HG03108 (cell line): ENCODE measurements around the gene AGRN.

Experiments
- ATAC-seq: cut with Tn5 transposase; IDR thresholded peaks from one replicate; pipeline ENCODE4 v1.9.1; 2021; ENCODE audit warnings: moderate library complexity; ENCODE audit not compliant: unreplicated experiment

AGRN gene

GRCh38 chr1:1033731-1034438 lies 14.0 kb downstream of the AGRN start:
- ATAC-seq = no peak

DNA sequence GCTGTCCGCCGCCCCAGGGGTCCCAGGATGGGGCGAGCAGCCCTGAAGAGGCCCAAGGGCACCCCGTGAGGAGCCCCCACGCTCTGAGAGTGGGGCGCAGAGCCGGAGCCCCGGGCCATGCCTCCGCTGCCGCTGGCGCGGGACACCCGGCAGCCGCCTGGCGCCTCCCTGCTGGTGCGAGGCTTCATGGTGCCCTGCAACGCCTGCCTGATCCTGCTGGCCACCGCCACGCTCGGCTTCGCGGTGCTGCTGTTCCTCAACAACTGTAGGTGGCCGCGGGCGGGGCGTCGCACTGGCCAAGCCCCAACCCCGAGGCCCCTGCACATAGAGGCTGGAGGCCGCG lies 14.5 kb downstream of the AGRN start:
- no peak for ATAC-seq

GRCh38 chr1:1035291-1035943 lies 15.5 kb downstream of the AGRN start:
- ATAC-seq = no peak

DNA sequence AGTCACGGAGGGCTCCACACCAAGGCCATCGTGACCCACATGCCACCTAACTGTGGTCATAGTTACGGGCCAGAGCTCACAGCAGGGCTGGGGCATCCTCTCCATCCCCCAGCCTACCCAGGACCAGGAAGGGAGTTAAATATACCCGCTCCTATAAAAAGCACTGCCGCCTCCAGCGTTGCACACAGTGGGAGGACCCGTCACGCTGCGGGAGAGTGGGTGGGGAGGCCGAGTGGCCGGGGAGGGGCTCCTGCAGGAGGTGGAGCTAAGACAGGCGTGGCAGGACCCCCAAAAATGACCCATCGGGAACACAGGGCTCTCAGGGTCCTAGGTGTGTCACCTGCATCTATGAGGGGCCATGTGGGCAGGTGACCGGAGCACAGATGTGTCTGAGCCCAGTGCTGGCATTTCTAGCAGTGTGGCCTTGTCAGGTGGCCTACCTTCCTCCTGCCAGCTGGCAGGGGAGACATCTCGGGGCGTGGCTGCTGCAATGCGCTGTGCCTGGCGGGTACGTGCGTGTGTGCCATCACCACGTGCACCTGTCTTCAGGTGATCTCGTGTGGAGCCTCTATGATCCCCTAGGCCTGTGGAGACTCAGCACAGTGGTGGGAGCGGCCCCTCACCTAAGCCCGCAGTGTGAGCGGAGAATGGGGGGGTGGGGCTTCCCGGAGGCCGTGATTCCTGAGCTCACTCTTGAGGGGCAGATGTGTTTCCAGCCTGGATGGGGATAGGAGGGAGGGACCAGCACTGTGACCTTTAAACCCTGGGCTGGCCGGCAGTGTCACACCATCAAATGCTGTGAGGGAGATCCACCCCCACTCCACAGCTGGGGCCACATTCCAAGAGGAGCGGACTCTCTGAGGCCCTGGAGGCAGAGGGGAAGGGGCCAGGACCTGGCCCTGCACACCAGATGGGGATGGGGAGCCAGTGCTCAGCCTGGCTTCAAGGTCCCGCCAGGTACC lies 17.7 kb downstream of the AGRN start:
- ATAC-seq = no peak

GRCh38 chr1:1038694-1039093 lies 18.8 kb downstream of the AGRN start:
- peak; percentile 45 for ATAC-seq

- ATAC-seq = no peak
Measured at GRCh38 chr1:1039145-1039910, 19.4 kb downstream of the AGRN start.

GRCh38 chr1:1040004-1040991 lies 20.4 kb downstream of the AGRN start:
- peak; percentile 33 for ATAC-seq

DNA sequence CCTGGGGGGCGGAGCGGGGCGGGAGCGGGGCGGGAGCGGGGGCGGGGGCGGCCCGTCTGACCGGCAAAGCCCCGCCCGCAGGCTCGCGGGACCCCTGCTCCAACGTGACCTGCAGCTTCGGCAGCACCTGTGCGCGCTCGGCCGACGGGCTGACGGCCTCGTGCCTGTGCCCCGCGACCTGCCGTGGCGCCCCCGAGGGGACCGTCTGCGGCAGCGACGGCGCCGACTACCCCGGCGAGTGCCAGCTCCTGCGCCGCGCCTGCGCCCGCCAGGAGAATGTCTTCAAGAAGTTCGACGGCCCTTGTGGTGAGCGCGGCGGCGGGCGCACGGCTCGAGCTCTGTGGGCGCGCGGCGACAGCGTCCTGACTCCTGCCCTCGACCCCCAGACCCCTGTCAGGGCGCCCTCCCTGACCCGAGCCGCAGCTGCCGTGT lies 21.2 kb downstream of the AGRN start:
- ATAC-seq = no peak

- no peak for ATAC-seq
Measured at GRCh38 chr1:1041873-1042272, 22.0 kb downstream of the AGRN start.

- no peak for ATAC-seq
Measured at GRCh38 chr1:1042835-1043234, 22.9 kb downstream of the AGRN start.

GRCh38 chr1:1043411-1043810 lies 23.5 kb downstream of the AGRN start:
- no peak for ATAC-seq

DNA sequence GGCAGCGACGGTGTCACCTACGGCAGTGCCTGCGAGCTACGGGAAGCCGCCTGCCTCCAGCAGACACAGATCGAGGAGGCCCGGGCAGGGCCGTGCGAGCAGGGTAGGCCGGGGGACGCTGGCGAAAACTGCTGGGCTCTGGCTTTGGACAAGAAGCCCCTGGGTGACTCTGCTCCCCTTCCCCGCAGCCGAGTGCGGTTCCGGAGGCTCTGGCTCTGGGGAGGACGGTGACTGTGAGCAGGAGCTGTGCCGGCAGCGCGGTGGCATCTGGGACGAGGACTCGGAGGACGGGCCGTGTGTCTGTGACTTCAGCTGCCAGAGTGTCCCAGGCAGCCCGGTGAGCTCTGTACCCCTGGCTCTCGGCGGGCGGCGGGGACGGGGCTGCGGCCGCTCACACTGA lies 24.0 kb downstream of the AGRN start:
- no peak for ATAC-seq

GRCh38 chr1:1044455-1045078 lies 24.6 kb downstream of the AGRN start:
- no peak for ATAC-seq

DNA sequence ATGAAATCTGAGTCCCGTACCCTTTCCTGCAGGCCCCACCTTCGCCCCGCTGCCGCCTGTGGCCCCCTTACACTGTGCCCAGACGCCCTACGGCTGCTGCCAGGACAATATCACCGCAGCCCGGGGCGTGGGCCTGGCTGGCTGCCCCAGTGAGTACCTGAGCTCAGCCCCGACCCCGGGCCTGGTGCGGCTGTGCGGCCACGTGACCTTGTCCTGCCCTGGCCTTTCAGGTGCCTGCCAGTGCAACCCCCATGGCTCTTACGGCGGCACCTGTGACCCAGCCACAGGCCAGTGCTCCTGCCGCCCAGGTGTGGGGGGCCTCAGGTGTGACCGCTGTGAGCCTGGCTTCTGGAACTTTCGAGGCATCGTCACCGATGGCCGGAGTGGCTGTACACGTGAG lies 25.2 kb downstream of the AGRN start:
- ATAC-seq = no peak

GRCh38 chr1:1046243-1046642 lies 26.3 kb downstream of the AGRN start:
- ATAC-seq = no peak

DNA sequence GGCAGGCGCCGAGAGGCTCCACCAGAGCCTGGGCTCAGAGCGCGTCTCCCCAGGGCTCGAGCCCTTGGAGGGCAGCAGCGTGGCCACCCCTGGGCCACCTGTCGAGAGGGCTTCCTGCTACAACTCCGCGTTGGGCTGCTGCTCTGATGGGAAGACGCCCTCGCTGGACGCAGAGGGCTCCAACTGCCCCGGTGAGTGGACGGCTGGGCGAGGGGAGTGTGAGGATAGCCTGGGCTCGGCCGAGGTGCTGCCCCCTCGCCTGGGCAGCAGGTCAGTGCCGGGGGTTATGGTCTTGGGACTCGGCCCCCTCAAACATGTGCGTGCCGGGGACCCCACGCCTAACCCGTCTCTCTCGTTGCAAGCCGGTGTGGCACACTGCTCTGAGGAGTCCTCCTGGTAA lies 26.8 kb downstream of the AGRN start:
- ATAC-seq = no peak

- no peak for ATAC-seq
Measured at GRCh38 chr1:1047407-1047806, 27.5 kb downstream of the AGRN start.

DNA sequence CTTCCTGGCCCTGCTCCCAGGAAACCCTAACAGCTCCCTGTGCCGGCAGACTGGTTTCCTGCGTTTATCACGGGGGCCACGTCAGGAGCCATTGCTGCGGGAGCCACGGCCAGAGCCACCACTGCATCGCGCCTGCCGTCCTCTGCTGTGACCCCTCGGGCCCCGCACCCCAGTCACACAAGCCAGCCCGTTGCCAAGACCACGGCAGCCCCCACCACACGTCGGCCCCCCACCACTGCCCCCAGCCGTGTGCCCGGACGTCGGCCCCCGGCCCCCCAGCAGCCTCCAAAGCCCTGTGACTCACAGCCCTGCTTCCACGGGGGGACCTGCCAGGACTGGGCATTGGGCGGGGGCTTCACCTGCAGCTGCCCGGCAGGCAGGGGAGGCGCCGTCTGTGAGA lies 28.0 kb downstream of the AGRN start:
- no peak for ATAC-seq

GRCh38 chr1:1048765-1049164 lies 28.8 kb downstream of the AGRN start:
- ATAC-seq = no peak
